ENCODE data around the gene SPNS2. TPM values are rescaled to one million over a fixed set of nuclear protein-coding genes. Genes with fewer than 3 reads are reported as not detected.

Gene SPNS2
- polyA plus RNA-seq, 1 donor from 2014 or later, result 39.7 TPM

DNA sequence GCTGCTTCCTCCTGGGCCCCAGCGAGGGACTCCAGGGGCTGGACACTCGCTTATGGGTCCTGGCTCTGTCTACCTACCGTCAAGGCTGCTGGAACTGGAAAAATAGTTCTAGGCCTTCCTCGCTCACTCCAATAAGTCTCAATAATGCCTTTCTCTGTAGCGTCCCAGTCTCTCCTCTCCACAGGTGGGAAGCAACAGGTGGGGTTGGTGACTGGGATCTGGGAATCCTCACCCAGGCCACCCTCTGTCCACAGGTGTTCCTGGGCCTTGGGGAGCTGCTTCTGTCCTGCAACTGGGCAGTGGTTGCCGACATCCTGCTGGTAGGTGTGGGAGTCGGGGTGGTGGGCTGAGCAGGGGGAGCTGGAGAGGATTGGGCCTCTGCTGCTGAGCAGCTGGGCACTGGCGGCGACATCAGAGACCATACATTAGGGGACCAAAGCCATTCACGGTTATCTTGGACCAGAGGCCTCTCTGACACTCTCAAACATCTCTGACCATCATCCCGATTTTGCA is 20.3 kb upstream of the SPNS2 start:
- H3K9me2 ChIP-seq (ENCODE audit: insufficient read depth, low read length), result no peaks in the 10 kb centered on the region
- no peak overlapping the region for H2AFZ ChIP-seq (ENCODE audit: low read depth, low read length)
- H3K9me3 ChIP-seq (ENCODE audit: low read length), result no peaks in the 10 kb centered on the region
- H3K9ac ChIP-seq (ENCODE audit: low read length), result no peak overlapping the region
- H4K20me1 ChIP-seq (ENCODE audit: insufficient read depth), result no peaks in the 10 kb centered on the region
- no peaks in the 10 kb centered on the region for H3K27me3 ChIP-seq (ENCODE audit: insufficient read depth, low read depth, low read length)
- no peaks in the 10 kb centered on the region for H3F3A ChIP-seq (ENCODE audit: insufficient read depth, low read length, poor library complexity, severe bottlenecking)
- H3K27ac ChIP-seq (ENCODE audit: low read length), result no peak overlapping the region
- no peak overlapping the region for H3K4me3 ChIP-seq (ENCODE audit: low read length)
- H3K4me2 ChIP-seq (ENCODE audit: low read length), result no peak overlapping the region
- no peaks in the 10 kb centered on the region for H3K79me2 ChIP-seq (replicated peaks; ENCODE audit: insufficient read depth, low read length)
- no peaks in the 10 kb centered on the region for H3K36me3 ChIP-seq (ENCODE audit: insufficient read depth, low read length)
- TF ChIP-seq EZH2 (IDR thresholded peaks at IDR 0.05; ENCODE audit: borderline replicate concordance, insufficient read depth, low read length, poor library complexity, severe bottlenecking) (no peak), MXI1 (conservative IDR thresholded peaks at IDR 0.05; ENCODE audit: poor library complexity, severe bottlenecking) (no peak), TAF1 (IDR thresholded peaks at IDR 0.05; ENCODE audit: low read depth) (no peak)

DNA sequence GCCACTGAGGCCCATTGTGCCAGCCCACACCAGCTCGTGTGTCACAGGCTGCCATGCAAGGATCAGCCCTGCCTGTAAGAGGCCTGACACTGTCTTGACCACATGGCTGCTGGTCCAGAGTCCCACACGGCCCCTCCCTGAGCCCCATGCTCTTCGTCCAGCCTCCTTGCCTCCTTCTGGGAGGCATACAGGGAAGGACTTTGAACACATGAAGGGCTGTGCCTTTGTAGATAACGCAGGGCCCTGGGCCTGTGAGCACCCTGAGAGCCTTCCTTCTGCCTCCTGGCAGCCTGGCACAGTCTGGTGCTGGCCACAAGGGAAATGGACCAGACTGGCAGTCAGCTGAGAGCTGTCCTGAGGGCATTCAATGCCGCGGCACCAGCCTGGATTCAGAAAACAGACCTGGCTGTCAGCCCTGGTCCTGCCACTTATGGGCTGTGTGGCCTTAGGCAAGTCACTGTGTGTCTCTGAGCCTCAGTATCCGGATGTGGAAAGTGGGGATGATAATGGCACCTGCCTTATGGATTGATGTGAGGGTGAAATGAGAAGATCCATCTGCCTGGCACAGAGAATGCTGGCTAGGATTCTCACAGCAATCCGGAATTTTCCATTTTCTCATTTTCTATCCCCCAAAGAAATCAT is 19.2 kb upstream of the SPNS2 start:
- H3K27ac ChIP-seq (ENCODE audit: low read length), result no peak overlapping the region
- H3K36me3 ChIP-seq (ENCODE audit: insufficient read depth, low read length), result no peaks in the 10 kb centered on the region
- TF ChIP-seq TAF1 (IDR thresholded peaks at IDR 0.05; ENCODE audit: low read depth) (no peak), MXI1 (conservative IDR thresholded peaks at IDR 0.05; ENCODE audit: poor library complexity, severe bottlenecking) (no peak), SMC3 (conservative IDR thresholded peaks at IDR 0.05; ENCODE audit: poor library complexity) (no peak), RAD21 (conservative IDR thresholded peaks at IDR 0.05) (no peak), EP300 (conservative IDR thresholded peaks at IDR 0.05; ENCODE audit: poor library complexity, severe bottlenecking) (no peak), EZH2 (IDR thresholded peaks at IDR 0.05; ENCODE audit: borderline replicate concordance, insufficient read depth, low read length, poor library complexity, severe bottlenecking) (no peak), POLR2AphosphoS5 (IDR thresholded peaks at IDR 0.05) (no peak)
- TF ChIP-seq, protein P1, sequence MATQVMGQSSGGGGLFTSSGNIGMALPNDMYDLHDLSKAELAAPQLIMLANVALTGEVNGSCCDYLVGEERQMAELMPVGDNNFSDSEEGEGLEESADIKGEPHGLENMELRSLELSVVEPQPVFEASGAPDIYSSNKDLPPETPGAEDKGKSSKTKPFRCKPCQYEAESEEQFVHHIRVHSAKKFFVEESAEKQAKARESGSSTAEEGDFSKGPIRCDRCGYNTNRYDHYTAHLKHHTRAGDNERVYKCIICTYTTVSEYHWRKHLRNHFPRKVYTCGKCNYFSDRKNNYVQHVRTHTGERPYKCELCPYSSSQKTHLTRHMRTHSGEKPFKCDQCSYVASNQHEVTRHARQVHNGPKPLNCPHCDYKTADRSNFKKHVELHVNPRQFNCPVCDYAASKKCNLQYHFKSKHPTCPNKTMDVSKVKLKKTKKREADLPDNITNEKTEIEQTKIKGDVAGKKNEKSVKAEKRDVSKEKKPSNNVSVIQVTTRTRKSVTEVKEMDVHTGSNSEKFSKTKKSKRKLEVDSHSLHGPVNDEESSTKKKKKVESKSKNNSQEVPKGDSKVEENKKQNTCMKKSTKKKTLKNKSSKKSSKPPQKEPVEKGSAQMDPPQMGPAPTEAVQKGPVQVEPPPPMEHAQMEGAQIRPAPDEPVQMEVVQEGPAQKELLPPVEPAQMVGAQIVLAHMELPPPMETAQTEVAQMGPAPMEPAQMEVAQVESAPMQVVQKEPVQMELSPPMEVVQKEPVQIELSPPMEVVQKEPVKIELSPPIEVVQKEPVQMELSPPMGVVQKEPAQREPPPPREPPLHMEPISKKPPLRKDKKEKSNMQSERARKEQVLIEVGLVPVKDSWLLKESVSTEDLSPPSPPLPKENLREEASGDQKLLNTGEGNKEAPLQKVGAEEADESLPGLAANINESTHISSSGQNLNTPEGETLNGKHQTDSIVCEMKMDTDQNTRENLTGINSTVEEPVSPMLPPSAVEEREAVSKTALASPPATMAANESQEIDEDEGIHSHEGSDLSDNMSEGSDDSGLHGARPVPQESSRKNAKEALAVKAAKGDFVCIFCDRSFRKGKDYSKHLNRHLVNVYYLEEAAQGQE (IDR thresholded peaks at IDR 0.05; ENCODE audit: borderline replicate concordance), result no peak
- TF ChIP-seq, protein P2, sequence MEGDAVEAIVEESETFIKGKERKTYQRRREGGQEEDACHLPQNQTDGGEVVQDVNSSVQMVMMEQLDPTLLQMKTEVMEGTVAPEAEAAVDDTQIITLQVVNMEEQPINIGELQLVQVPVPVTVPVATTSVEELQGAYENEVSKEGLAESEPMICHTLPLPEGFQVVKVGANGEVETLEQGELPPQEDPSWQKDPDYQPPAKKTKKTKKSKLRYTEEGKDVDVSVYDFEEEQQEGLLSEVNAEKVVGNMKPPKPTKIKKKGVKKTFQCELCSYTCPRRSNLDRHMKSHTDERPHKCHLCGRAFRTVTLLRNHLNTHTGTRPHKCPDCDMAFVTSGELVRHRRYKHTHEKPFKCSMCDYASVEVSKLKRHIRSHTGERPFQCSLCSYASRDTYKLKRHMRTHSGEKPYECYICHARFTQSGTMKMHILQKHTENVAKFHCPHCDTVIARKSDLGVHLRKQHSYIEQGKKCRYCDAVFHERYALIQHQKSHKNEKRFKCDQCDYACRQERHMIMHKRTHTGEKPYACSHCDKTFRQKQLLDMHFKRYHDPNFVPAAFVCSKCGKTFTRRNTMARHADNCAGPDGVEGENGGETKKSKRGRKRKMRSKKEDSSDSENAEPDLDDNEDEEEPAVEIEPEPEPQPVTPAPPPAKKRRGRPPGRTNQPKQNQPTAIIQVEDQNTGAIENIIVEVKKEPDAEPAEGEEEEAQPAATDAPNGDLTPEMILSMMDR (IDR thresholded peaks at IDR 0.05; ENCODE audit: poor library complexity, severe bottlenecking), result no peak
- no peaks in the 10 kb centered on the region for H3K9me2 ChIP-seq (ENCODE audit: insufficient read depth, low read length)
- H2AFZ ChIP-seq (ENCODE audit: low read depth, low read length), result no peak overlapping the region
- H4K20me1 ChIP-seq (ENCODE audit: insufficient read depth), result no peaks in the 10 kb centered on the region
- no peaks in the 10 kb centered on the region for H3K27me3 ChIP-seq (ENCODE audit: insufficient read depth, low read depth, low read length)
- no peaks in the 10 kb centered on the region for H3K79me2 ChIP-seq (replicated peaks; ENCODE audit: insufficient read depth, low read length)
- H3K4me3 ChIP-seq (ENCODE audit: low read length), result no peak overlapping the region
- no peak overlapping the region for H3K4me2 ChIP-seq (ENCODE audit: low read length)
- H3K9ac ChIP-seq (ENCODE audit: low read length), result no peak overlapping the region
- no peaks in the 10 kb centered on the region for H3K9me3 ChIP-seq (ENCODE audit: low read length)
- no peaks in the 10 kb centered on the region for H3F3A ChIP-seq (ENCODE audit: insufficient read depth, low read length, poor library complexity, severe bottlenecking)
